SU-DHL-6 (cell line): ENCODE data around the gene RAD51B.

Source experiments
- EZH2phosphoT487 ChIP-seq: fragments of 200-600 bp; sonication (generic), shearing (Covaris generic); conservative IDR thresholded peaks from 2 replicates; pipeline ENCODE4 v1.6.1; 2018; ENCODE audit warnings: mild to moderate bottlenecking, antibody characterized with exemption, low read length, moderate library complexity, mixed read lengths
- TF ChIP-seq, protein P1 (sequence below): fragments of 200-600 bp; sonication (generic); IDR thresholded peaks from one replicate; pipeline ENCODE4 v1.5.1; 2017; ENCODE audit warnings: antibody characterized with exemption, mild to moderate bottlenecking, low read length, moderate library complexity; ENCODE audit not compliant: insufficient read depth, poor library complexity, severe bottlenecking

DNA sequence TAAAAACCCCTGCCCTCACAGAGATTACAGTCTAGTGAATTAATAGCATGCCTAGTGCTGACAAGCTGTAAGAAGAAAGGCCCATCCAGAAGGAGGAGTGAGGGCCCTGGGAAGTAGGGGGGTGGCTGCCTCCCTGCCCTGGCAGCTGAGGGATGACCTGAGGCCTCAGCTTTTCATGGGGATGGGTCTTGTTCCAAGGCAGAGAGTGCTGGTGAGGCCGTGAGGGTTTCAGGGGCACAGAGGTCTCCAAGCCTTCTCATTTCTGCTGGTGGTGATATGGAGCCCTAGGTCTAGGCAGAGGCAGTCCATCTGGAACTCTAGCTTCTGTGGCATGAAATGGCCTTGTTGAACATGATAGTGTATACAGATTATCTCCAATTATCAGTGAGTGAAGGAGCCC is 858.9 kb downstream of the RAD51B start:
- TF ChIP-seq, protein P1, sequence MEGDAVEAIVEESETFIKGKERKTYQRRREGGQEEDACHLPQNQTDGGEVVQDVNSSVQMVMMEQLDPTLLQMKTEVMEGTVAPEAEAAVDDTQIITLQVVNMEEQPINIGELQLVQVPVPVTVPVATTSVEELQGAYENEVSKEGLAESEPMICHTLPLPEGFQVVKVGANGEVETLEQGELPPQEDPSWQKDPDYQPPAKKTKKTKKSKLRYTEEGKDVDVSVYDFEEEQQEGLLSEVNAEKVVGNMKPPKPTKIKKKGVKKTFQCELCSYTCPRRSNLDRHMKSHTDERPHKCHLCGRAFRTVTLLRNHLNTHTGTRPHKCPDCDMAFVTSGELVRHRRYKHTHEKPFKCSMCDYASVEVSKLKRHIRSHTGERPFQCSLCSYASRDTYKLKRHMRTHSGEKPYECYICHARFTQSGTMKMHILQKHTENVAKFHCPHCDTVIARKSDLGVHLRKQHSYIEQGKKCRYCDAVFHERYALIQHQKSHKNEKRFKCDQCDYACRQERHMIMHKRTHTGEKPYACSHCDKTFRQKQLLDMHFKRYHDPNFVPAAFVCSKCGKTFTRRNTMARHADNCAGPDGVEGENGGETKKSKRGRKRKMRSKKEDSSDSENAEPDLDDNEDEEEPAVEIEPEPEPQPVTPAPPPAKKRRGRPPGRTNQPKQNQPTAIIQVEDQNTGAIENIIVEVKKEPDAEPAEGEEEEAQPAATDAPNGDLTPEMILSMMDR: no peak
- no peak for TF ChIP-seq EZH2phosphoT487
